Activated CD4-positive, alpha-beta memory T cell treated with anti-CD3 and anti-CD28 coated beads, Interleukin-2, amount 10 ng/mL, durations not matched to agents 7 days and 5 days (primary cell): ENCODE data around the gene MRPL55. TPM values are rescaled to one million over a fixed set of nuclear protein-coding genes. Genes with fewer than 3 reads are reported as not detected.
"Not testable (repeated sequence)": the region's sequence is repeated elsewhere in the genome, so short reads cannot be mapped to it uniquely, and the experiment has no call there.

Source experiments
- CTCF ChIA-PET: fragments of 350-600 bp; sonication (Branson Sonifier 250); formaldehyde crosslinking; loops from one replicate; lab custom pipeline; 2021; ENCODE audit warnings: antibody characterized with exemption, inconsistent platforms; lab: Charles Lee
- POLR2A ChIA-PET: fragments of 350-600 bp; sonication (Branson Sonifier 250); formaldehyde crosslinking; loops from one replicate; lab custom pipeline; 2021; ENCODE audit warnings: antibody characterized with exemption; lab: Charles Lee
- DNase-seq: peaks from one replicate; pipeline ENCODE4 v3.0.0-alpha.2; 2020
- H3K27ac Mint-ChIP-seq: one replicate; pipeline ENCODE4 v1.8.0; 2021; ENCODE audit warnings: mild to moderate bottlenecking, mixed read lengths
- H3K27me3 Mint-ChIP-seq: one replicate; pipeline ENCODE4 v1.8.0; 2021; ENCODE audit warnings: mixed read lengths
- H3K36me3 Mint-ChIP-seq: one replicate; pipeline ENCODE4 v1.8.0; 2021; ENCODE audit warnings: low read depth, mixed read lengths
- H3K4me1 Mint-ChIP-seq: one replicate; pipeline ENCODE4 v1.8.0; 2021; ENCODE audit warnings: mixed read lengths
- H3K4me3 Mint-ChIP-seq: one replicate; pipeline ENCODE4 v1.8.0; 2021; ENCODE audit warnings: mild to moderate bottlenecking, mixed read lengths
- H3K9me3 Mint-ChIP-seq: one replicate; pipeline ENCODE4 v1.8.0; 2021; ENCODE audit warnings: mixed read lengths
- total RNA-seq, 2 experiments: library from RNA; stranded (reverse); gene quantifications; one replicate each; pipeline ENCODE4 v1.2.3, GENCODE V29; 2021

The MRPL55 gene
- total RNA-seq, 2 experiments from 2014 or later, result 43.1 to 43.9 TPM

DNA sequence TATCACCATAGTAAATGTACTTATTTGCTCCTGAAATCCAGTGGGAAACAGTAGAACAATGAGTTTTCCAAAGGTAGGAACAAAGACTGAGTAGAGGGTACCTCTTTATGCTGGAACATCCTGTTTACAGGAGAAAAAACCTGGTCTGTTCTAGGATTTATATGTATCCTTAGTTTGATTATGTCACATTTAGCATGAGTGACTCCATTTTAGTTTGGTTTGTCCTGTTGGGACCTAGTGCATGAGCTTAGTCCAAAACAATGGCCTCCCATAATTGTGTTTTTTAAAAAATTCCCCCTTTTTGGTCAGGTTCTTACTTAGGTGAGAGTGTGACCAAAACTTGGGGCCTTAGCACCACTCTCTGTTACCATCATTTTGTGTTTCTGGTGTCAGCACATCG lies 3.5 kb upstream of the MRPL55 start:
- no peak overlapping the region for H3K27ac Mint-ChIP-seq
- H3K4me3 Mint-ChIP-seq, result no peak overlapping the region
- CTCF ChIA-PET, result interaction anchor here (3.3 kb wide), 1 partner anchor 18 kb away, joined by 10 read pairs; no protein-coding TSS in a partner anchor
- H3K9me3 Mint-ChIP-seq, result peaks cover 3% of the 10 kb centered on the region
- H3K36me3 Mint-ChIP-seq, result peaks cover 6% of the 10 kb centered on the region
- POLR2A ChIA-PET, result interaction anchor here (1.2 kb wide), 1 partner anchor 53 kb away, joined by 4 read pairs; the partner anchor contains the start of gene IBA57
- peaks cover 27% of the 10 kb centered on the region for H3K4me1 Mint-ChIP-seq
- no peak for DNase-seq
- H3K27me3 Mint-ChIP-seq, result no peaks in the 10 kb centered on the region

DNA sequence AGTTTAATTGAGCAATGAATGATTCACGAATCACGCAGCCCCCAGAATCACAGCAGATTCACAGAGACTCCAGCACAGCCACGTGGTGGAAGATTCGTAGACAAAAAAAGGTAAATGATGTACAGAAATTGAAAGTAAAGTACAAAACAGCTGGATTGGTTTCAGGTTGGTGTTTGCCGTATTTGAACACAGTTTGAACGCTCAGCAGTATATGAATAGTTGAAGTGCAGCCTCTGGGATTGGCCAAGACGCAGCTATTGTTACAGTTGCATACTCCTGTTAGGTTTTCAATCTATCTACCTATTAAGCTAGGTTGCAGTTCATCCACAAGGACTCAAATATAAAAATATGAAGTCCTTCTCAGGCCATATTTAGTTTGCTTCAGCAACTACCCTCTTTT lies 3.1 kb upstream of the MRPL55 start:
- H3K27ac Mint-ChIP-seq, result no peak overlapping the region
- H3K27me3 Mint-ChIP-seq, result no peaks in the 10 kb centered on the region
- H3K4me3 Mint-ChIP-seq, result no peak overlapping the region
- ChIA-PET CTCF (interaction anchor here (3.3 kb wide), 1 partner anchor 18 kb away, joined by 10 read pairs; no protein-coding TSS in a partner anchor), POLR2A (interaction anchor here (1.2 kb wide), 1 partner anchor 53 kb away, joined by 4 read pairs; the partner anchor contains the start of gene IBA57)
- H3K9me3 Mint-ChIP-seq, result no peaks in the 10 kb centered on the region
- no peak for DNase-seq
- peaks cover 3% of the 10 kb centered on the region for H3K36me3 Mint-ChIP-seq
- peaks cover 31% of the 10 kb centered on the region for H3K4me1 Mint-ChIP-seq

GRCh38 chr1:228111315-228111714 lies 2.2 kb upstream of the MRPL55 start:
- H3K27ac Mint-ChIP-seq, DNase-seq, H3K36me3 Mint-ChIP-seq, CTCF ChIA-PET, H3K27me3 Mint-ChIP-seq, H3K9me3 Mint-ChIP-seq, H3K4me3 Mint-ChIP-seq: not testable (repeated sequence)
- POLR2A ChIA-PET, result interaction anchor here (2.0 to 4.6 kb wide), 2 partner anchors 11 to 28 kb away, joined by 10 to 39 read pairs; partner anchors contain the start of gene ARF1
- H3K4me1 Mint-ChIP-seq, result peaks cover 37% of the 10 kb centered on the region

- H3K27me3 Mint-ChIP-seq, result no peaks in the 10 kb centered on the region
- peaks cover 10% of the 10 kb centered on the region for H3K36me3 Mint-ChIP-seq
- no peaks in the 10 kb centered on the region for H3K9me3 Mint-ChIP-seq
- no peak for DNase-seq
- H3K27ac Mint-ChIP-seq, result no peak overlapping the region
- no peak overlapping the region for H3K4me3 Mint-ChIP-seq
- H3K4me1 Mint-ChIP-seq, result peaks cover 38% of the 10 kb centered on the region
- ChIA-PET CTCF (interaction anchor here (1.6 to 1.7 kb wide), 3 partner anchors 8 to 28 kb away, joined by 4 to 7 read pairs (median 5); partner anchors contain the start of gene ARF1), POLR2A (interaction anchor here (1.0 to 4.6 kb wide), 8 partner anchors 10 to 355 kb away, joined by 3 to 39 read pairs (median 6); partner anchors contain the start of genes ARF1 and IBA57)
Measured at GRCh38 chr1:228110556-228110955, 1.5 kb upstream of the MRPL55 start.

DNA sequence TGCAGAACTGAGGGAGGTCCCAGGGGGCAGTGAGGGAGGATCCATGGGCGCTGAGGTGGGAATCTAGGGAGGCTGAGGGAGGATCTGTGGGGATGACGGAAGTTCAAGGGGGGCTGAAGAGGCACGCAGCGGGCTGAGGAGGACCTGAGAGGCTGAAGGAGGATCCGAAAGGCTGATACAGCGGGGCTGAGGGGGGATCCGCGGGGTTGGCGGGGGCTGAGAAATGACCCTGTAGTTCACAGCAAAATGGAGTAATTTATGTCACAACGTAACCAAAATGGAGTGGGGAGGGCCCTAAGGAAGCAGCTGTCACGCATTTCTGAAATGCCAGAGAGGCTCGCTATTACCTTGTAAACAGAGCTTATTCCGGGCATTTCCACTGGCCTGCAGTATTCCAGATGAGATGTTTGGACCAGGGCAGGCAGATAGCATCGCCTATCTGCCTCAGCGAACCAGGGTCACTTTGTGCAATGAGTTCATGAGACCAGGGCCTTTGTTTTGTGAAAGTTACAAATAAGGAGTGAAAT lies 926 bp upstream of the MRPL55 start:
- Mint-ChIP-seq H3K36me3 (peaks cover 11% of the 10 kb centered on the region), H3K27ac (peak overlapping the region; percentile 79), H3K4me3 (peak overlapping the region; percentile 87), H3K9me3 (no peaks in the 10 kb centered on the region), H3K27me3 (no peaks in the 10 kb centered on the region), H3K4me1 (peaks cover 38% of the 10 kb centered on the region)
- DNase-seq, result no peak
- ChIA-PET POLR2A (interaction anchor here (0.7 to 4.6 kb wide), 15 partner anchors 8 to 376 kb away, joined by 3 to 39 read pairs (median 4); partner anchors contain the start of genes ARF1 and IBA57), CTCF (interaction anchor here (1.2 to 1.7 kb wide), 4 partner anchors 8 to 29 kb away, joined by 3 to 7 read pairs (median 4); partner anchors contain the start of gene ARF1)

GRCh38 chr1:228108742-228109072 lies 392 bp downstream of the MRPL55 start:
- ChIA-PET CTCF (no interaction called here), POLR2A (interaction anchor here (0.7 to 4.6 kb wide), 4 partner anchors 10 to 56 kb away, joined by 4 to 39 read pairs (median 6); partner anchors contain the start of genes ARF1 and IBA57)
- Mint-ChIP-seq H3K27ac (peak overlapping the region; percentile 79), H3K27me3 (no peaks in the 10 kb centered on the region), H3K4me3 (peak overlapping the region; percentile 87), H3K4me1 (peaks cover 49% of the 10 kb centered on the region), H3K36me3 (peaks cover 13% of the 10 kb centered on the region), H3K9me3 (no peaks in the 10 kb centered on the region)
- DNase-seq, result no peak

GRCh38 chr1:228108055-228108690 lies 926 bp downstream of the MRPL55 start:
- H3K4me1 Mint-ChIP-seq, result peaks cover 54% of the 10 kb centered on the region
- DNase-seq, result no peak
- CTCF ChIA-PET, result no interaction called here

DNA sequence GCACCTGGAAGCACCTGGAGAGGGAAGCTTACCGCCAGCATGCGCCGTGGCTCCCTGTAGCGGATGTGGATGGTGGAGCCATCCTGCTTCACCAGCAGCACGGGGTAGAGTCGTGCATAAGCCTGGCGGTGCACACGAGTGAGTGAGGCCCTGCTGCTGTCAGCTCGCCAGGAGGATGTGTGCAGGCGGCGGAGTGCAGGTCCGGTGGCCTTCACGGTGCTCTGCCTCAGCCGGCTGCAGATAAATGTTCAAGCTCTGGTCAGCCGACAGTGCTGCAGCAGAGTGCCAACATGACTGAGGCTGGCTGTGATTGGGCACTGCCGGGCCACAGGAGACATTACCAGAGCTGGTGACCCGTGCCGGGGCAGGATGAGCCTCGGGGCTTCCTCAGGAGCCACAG lies 1.5 kb downstream of the MRPL55 start:
- Mint-ChIP-seq H3K4me1 (peaks cover 56% of the 10 kb centered on the region), H3K4me3 (peak overlapping the region; percentile 87), H3K27ac (peak overlapping the region; percentile 79), H3K36me3 (peaks cover 17% of the 10 kb centered on the region), H3K9me3 (no peaks in the 10 kb centered on the region), H3K27me3 (no peaks in the 10 kb centered on the region)
- CTCF ChIA-PET, result no interaction called here
- POLR2A ChIA-PET, result interaction anchor here (4.6 kb wide), 1 partner anchor 25 kb away, joined by 39 read pairs; the partner anchor contains the start of gene ARF1
- no peak for DNase-seq

More at GRCh38 chr1:228108055-228108690, 926 bp downstream of the MRPL55 start:
- Mint-ChIP-seq H3K9me3 (no peaks in the 10 kb centered on the region), H3K27me3 (no peaks in the 10 kb centered on the region), H3K27ac (peak overlapping the region; percentile 79), H3K36me3 (peaks cover 15% of the 10 kb centered on the region), H3K4me3 (peak overlapping the region; percentile 87)
- POLR2A ChIA-PET, result interaction anchor here (0.7 to 4.6 kb wide), 3 partner anchors 9 to 25 kb away, joined by 4 to 39 read pairs (median 4); partner anchors contain the start of gene ARF1

GRCh38 chr1:228106800-228107054 lies 2.4 kb downstream of the MRPL55 start:
- ChIA-PET POLR2A (interaction anchor here (0.8 to 1.8 kb wide), 6 partner anchors 19 to 380 kb away, joined by 3 to 11 read pairs (median 4); partner anchors contain the start of genes ARF1, IBA57 and RNF187), CTCF (interaction anchor here (0.8 to 1.8 kb wide), 3 partner anchors 25 to 59 kb away, joined by 4 to 5 read pairs (median 5); partner anchors contain the start of gene IBA57)
- Mint-ChIP-seq H3K27ac (no peak overlapping the region), H3K4me3 (peak overlapping the region; percentile 54), H3K4me1 (peaks cover 53% of the 10 kb centered on the region), H3K36me3 (peaks cover 17% of the 10 kb centered on the region), H3K27me3 (no peaks in the 10 kb centered on the region), H3K9me3 (no peaks in the 10 kb centered on the region)
- no peak for DNase-seq

- Mint-ChIP-seq H3K27ac (no peak overlapping the region), H3K9me3 (no peaks in the 10 kb centered on the region), H3K4me1 (peaks cover 58% of the 10 kb centered on the region), H3K4me3 (peak overlapping the region; percentile 54), H3K27me3 (no peaks in the 10 kb centered on the region), H3K36me3 (peaks cover 17% of the 10 kb centered on the region)
- DNase-seq, result no peak
- ChIA-PET POLR2A (interaction anchor here (0.8 to 1.8 kb wide), 7 partner anchors 15 to 381 kb away, joined by 3 to 11 read pairs (median 4); partner anchors contain the start of genes ARF1, IBA57 and RNF187), CTCF (interaction anchor here (0.8 to 1.8 kb wide), 3 partner anchors 25 to 59 kb away, joined by 4 to 5 read pairs (median 5); partner anchors contain the start of gene IBA57)
Measured at GRCh38 chr1:228105996-228106799, 2.9 kb downstream of the MRPL55 start.

- CTCF ChIA-PET, result interaction anchor here (1.8 kb wide), 1 partner anchor 60 kb away, joined by 5 read pairs; the partner anchor contains the start of gene IBA57
- Mint-ChIP-seq H3K4me1 (peaks cover 62% of the 10 kb centered on the region), H3K36me3 (peaks cover 17% of the 10 kb centered on the region), H3K4me3 (no peak overlapping the region), H3K27me3 (no peaks in the 10 kb centered on the region), H3K27ac (no peak overlapping the region), H3K9me3 (no peaks in the 10 kb centered on the region)
- no peak for DNase-seq
- POLR2A ChIA-PET, result interaction anchor here (1.0 to 1.8 kb wide), 3 partner anchors 15 to 61 kb away, joined by 3 to 11 read pairs (median 7); partner anchors contain the start of genes ARF1 and IBA57
Measured at GRCh38 chr1:228105270-228105995, 3.7 kb downstream of the MRPL55 start.
